ENCODE data around the gene TMCC3. TPM values are rescaled to one million over a fixed set of nuclear protein-coding genes. Genes with fewer than 3 reads are reported as not detected.

Gene TMCC3
- total RNA-seq, 1 experiment from 2014 or later = 0.92 TPM

GRCh38 chr12:94628819-94629472 is 21.4 kb downstream of the TMCC3 start:
- Histone ChIP-seq H3K27ac (ENCODE audit: low read length) (no peak overlapping the region), H3K4me1 (ENCODE audit: control insufficient read depth, insufficient read depth, low read length) (no peaks in the 10 kb centered on the region), H3K9me3 (ENCODE audit: control insufficient read depth, insufficient read depth, low read depth, low read length) (no peaks in the 10 kb centered on the region), H3K4me3 (ENCODE audit: low read depth in 2 of 2, low read length in 2 of 2) (no peak overlapping the region), H3K27me3 (ENCODE audit: control insufficient read depth, insufficient read depth, low read length) (no peaks in the 10 kb centered on the region), H3K36me3 (ENCODE audit: control insufficient read depth, insufficient read depth, low read length) (no peaks in the 10 kb centered on the region)
- CTCF ChIA-PET = no interaction called here
- in situ Hi-C loops (cut with HindIII; ENCODE audit: low pct_unique_long_range_greater_than_20kb, low sequenced_read_pairs) = no loop called here
- POLR2A ChIA-PET = no interaction called here
- no peak for DNase-seq (ENCODE audit: low read depth, low spot score)
- no peak for ATAC-seq
- TF ChIP-seq TCF7L2 (IDR thresholded peaks at IDR 0.05; ENCODE audit: low read depth, low read length) = no peak
- TF ChIP-seq CTCF (IDR thresholded peaks at IDR 0.05) = no peak
- TF ChIP-seq SIN3A (IDR thresholded peaks at IDR 0.05; ENCODE audit: borderline replicate concordance, insufficient read depth, low read depth, low read length) = no peak
- no peak for TF ChIP-seq POLR2AphosphoS5 (IDR thresholded peaks at IDR 0.05; ENCODE audit: low read depth, low read length)
- TF ChIP-seq REST (IDR thresholded peaks at IDR 0.05; ENCODE audit: insufficient read depth in 1 of 2, low read depth in 2 of 2, low read length in 1 of 2) = no peak
- intact Hi-C loops (cut with micrococcal nuclease; ENCODE audit: unreplicated experiment) = no loop called here
- no TSS peak for BruUV-seq (replicated peaks)

- TF ChIP-seq CTCF (IDR thresholded peaks at IDR 0.05) (no peak), REST (IDR thresholded peaks at IDR 0.05; ENCODE audit: insufficient read depth in 1 of 2, low read depth in 2 of 2, low read length in 1 of 2) (no peak), TCF7L2 (IDR thresholded peaks at IDR 0.05; ENCODE audit: low read depth, low read length) (no peak), SIN3A (IDR thresholded peaks at IDR 0.05; ENCODE audit: borderline replicate concordance, insufficient read depth, low read depth, low read length) (no peak), POLR2AphosphoS5 (IDR thresholded peaks at IDR 0.05; ENCODE audit: low read depth, low read length) (no peak)
- H3K9me3 ChIP-seq (ENCODE audit: control insufficient read depth, insufficient read depth, low read depth, low read length) = no peaks in the 10 kb centered on the region
- intact Hi-C loops (cut with micrococcal nuclease; ENCODE audit: unreplicated experiment) = no loop called here
- CTCF ChIA-PET = no interaction called here
- ATAC-seq (no peak), DNase-seq (ENCODE audit: low read depth, low spot score) (no peak)
- no peaks in the 10 kb centered on the region for H3K36me3 ChIP-seq (ENCODE audit: control insufficient read depth, insufficient read depth, low read length)
- H3K4me1 ChIP-seq (ENCODE audit: control insufficient read depth, insufficient read depth, low read length) = no peaks in the 10 kb centered on the region
- in situ Hi-C loops (cut with HindIII; ENCODE audit: low pct_unique_long_range_greater_than_20kb, low sequenced_read_pairs) = no loop called here
- H3K27me3 ChIP-seq (ENCODE audit: control insufficient read depth, insufficient read depth, low read length) = no peaks in the 10 kb centered on the region
- H3K27ac ChIP-seq (ENCODE audit: low read length) = no peak overlapping the region
- POLR2A ChIA-PET = no interaction called here
- no TSS peak for BruUV-seq (replicated peaks)
- H3K4me3 ChIP-seq (ENCODE audit: low read depth in 2 of 2, low read length in 2 of 2) = no peak overlapping the region
Measured at GRCh38 chr12:94628369-94628768, 22.0 kb downstream of the TMCC3 start.

All from Panc1 (cell line).